Karpas-422 (cell line): Measurements from ENCODE around the gene CSTPP1. TPM values are rescaled to one million over a fixed set of nuclear protein-coding genes. Genes with fewer than 3 reads are reported as not detected.

Experiments
- DNase-seq: peaks from one replicate; pipeline ENCODE4 v3.0.0-alpha.2; 2015
- H2AFZ ChIP-seq: fragments of 200-600 bp; sonication (generic); 2 replicates; pipeline ENCODE4 v1.6.1; 2014; ENCODE audit warnings: antibody characterized with exemption, low read length, mixed read lengths
- H3K27ac ChIP-seq: fragments of 200-600 bp; sonication (generic); 2 replicates; pipeline ENCODE4 v1.5.1; 2014; ENCODE audit warnings: mild to moderate bottlenecking, low read length, moderate library complexity
- H3K27me3 ChIP-seq: fragments of 200-600 bp; sonication (generic); 2 replicates; pipeline ENCODE4 v1.6.1; 2014; ENCODE audit warnings: low read length, mixed read lengths
- H3K36me3 ChIP-seq: fragments of 200-600 bp; sonication (generic); 2 replicates; pipeline ENCODE4 v1.6.1; 2014; ENCODE audit warnings: low read length, mixed read lengths; ENCODE audit not compliant: insufficient read depth
- H3K4me1 ChIP-seq: fragments of 200-600 bp; sonication (generic); 2 replicates; pipeline ENCODE4 v1.6.1; 2014; ENCODE audit warnings: mild to moderate bottlenecking, low read length, mixed read lengths
- H3K4me2 ChIP-seq: fragments of 200-600 bp; sonication (generic); 2 replicates; pipeline ENCODE4 v1.6.1; 2014; ENCODE audit warnings: low read length, low read depth, mild to moderate bottlenecking; ENCODE audit not compliant: poor library complexity, severe bottlenecking
- H3K4me3 ChIP-seq: fragments of 200-600 bp; sonication (generic); 2 replicates; pipeline ENCODE4 v1.5.1; 2014; ENCODE audit warnings: mild to moderate bottlenecking, antibody characterized with exemption, low read length, mixed read lengths
- H3K79me2 ChIP-seq: fragments of 200-600 bp; sonication (generic); 2 replicates; pipeline ENCODE4 v1.6.1; 2014; ENCODE audit warnings: mild to moderate bottlenecking, low read length, mixed read lengths
- H3K9ac ChIP-seq: fragments of 200-600 bp; sonication (generic); 2 replicates; pipeline ENCODE4 v1.6.0; 2014; ENCODE audit warnings: low read length
- H3K9me2 ChIP-seq: fragments of 200-600 bp; sonication (generic), shearing (Covaris generic); replicated peaks from 2 replicates; pipeline ENCODE4 v1.6.0; 2014; ENCODE audit warnings: mild to moderate bottlenecking, low read length, moderate library complexity; ENCODE audit not compliant: insufficient read depth
- H3K9me3 ChIP-seq: fragments of 300-700, 200-600 bp; sonication (generic); 2 replicates; pipeline ENCODE4 v1.6.1; 2014; ENCODE audit warnings: low read length, mixed read lengths
- H4K20me1 ChIP-seq: fragments of 200-600 bp; sonication (generic); 2 replicates; pipeline ENCODE4 v1.6.1; 2014; ENCODE audit warnings: mild to moderate bottlenecking, antibody characterized with exemption, low read length, low read depth; ENCODE audit not compliant: insufficient read depth
- total RNA-seq: library from RNA; depleted of rRNA; stranded (reverse); fragments of >200 nt; shearing (Covaris generic); gene quantifications from 2 replicates; pipeline ENCODE4 v1.2.3, GENCODE V29; 2014; ENCODE audit warnings: low replicate concordance

The CSTPP1 gene
- total RNA-seq, 1 experiment from 2014 or later, result 78.4 TPM

DNA sequence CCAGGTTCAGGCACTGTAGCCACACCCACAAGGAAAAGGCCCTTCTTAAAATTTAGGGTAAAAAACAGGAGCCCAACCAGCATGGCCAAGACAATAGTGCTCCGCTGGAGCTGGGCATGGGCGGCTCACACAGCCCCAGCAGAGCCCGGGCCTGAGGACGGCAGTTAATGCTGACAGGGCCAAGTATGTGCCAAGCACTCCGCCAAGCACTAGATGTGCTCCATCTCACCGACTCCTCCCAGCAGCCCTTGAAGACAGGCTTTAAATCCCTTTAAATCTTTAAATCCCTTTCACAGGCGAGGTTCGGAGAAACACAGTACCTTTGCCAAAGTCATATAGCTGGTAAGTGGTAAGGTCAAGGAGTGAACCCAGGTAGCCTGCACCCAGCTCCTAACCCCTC is 235.3 kb downstream of the CSTPP1 start:
- Histone ChIP-seq H3K36me3 (peaks cover 32% of the 10 kb centered on the region; the same call in 1 of the 2 replicates), H3K4me2 (no peak overlapping the region), H2AFZ (no peak overlapping the region), H3K27ac (no peak overlapping the region), H3K4me3 (no peak overlapping the region), H3K9me3 (no peaks in the 10 kb centered on the region), H3K27me3 (no peaks in the 10 kb centered on the region), H3K9ac (no peak overlapping the region), H3K9me2 (no peaks in the 10 kb centered on the region), H4K20me1 (peaks cover 20% of the 10 kb centered on the region), H3K4me1 (peaks cover 15% of the 10 kb centered on the region), H3K79me2 (peaks cover 69% of the 10 kb centered on the region)
- no peak for DNase-seq

DNA sequence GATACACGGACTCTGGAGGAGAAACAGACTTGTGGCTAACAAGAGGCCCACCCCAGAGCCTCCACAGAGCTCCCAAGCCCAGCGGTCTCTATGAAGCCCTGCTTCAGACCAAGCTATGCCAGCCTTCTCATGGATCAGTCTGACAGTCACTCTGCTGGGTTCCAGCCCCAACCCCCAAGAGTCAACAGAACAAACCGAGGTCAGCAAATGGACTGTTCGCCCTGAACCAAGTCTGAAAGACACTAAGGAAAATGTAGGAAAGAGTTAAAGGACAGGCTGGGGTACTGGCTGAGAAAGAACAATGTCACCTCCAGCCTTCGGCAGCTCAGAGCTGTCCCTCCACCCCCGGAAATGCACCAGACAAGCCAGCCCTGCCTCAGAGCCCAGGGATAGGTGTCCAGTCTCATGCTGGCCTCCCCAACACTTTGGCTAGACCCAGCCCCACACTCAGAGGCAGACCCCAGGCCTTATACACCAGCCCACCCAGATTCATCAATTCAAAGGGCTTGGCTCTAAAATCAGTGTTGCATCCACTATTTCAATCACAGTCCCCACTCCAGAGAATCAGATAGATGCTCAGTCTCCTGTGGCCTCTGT is 236.3 kb downstream of the CSTPP1 start:
- no peak overlapping the region for H3K4me2 ChIP-seq
- no peak overlapping the region for H3K27ac ChIP-seq
- H4K20me1 ChIP-seq, result peaks cover 20% of the 10 kb centered on the region
- H3K4me3 ChIP-seq, result no peak overlapping the region
- H3K9me3 ChIP-seq, result no peaks in the 10 kb centered on the region
- H3K9ac ChIP-seq, result no peak overlapping the region
- no peaks in the 10 kb centered on the region for H3K27me3 ChIP-seq
- peaks cover 68% of the 10 kb centered on the region for H3K79me2 ChIP-seq
- DNase-seq, result no peak
- H3K36me3 ChIP-seq, result peaks cover 30% of the 10 kb centered on the region; the same call in 1 of the 2 replicates
- H3K4me1 ChIP-seq, result peaks cover 20% of the 10 kb centered on the region
- no peaks in the 10 kb centered on the region for H3K9me2 ChIP-seq
- H2AFZ ChIP-seq, result no peak overlapping the region

DNA sequence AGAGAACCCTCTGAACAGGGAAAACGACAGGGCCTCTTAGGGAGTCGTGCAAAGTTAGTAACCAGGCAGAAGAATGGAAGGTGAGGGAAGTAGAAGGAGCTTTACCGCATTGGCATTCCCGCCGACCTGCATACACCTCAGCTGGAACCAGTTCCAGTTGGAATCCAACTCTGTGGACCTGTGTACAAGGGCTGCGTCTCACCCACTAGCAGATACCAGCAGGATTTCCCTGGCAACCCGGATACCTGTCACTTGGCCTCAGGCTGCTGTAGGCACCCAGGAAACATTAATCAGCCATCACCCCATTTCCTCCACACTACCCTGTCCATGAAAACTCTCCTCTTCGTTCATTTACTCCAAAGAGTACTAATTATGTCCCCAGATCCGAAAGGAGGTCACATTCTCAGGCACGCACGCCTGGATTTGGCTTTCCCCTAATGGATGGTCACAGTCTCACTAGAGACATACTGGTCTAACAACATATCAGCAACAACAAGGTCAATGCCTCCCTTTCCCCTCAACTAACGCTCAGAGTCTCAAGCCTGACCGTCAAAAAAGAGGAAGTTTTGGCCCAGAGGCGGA is 239.3 kb downstream of the CSTPP1 start:
- peak overlapping the region; percentile 87 for H3K27ac ChIP-seq
- H3K9me2 ChIP-seq, result no peaks in the 10 kb centered on the region
- DNase-seq, result peak; percentile 91
- peak overlapping the region; percentile 86 for H3K4me2 ChIP-seq
- H3K4me3 ChIP-seq, result peak overlapping the region; percentile 87
- peaks cover 20% of the 10 kb centered on the region for H4K20me1 ChIP-seq
- H3K79me2 ChIP-seq, result peaks cover 55% of the 10 kb centered on the region
- H3K27me3 ChIP-seq, result no peaks in the 10 kb centered on the region
- no peak overlapping the region for H2AFZ ChIP-seq
- H3K9me3 ChIP-seq, result no peaks in the 10 kb centered on the region
- peaks cover 23% of the 10 kb centered on the region for H3K4me1 ChIP-seq
- H3K36me3 ChIP-seq, result peaks cover 29% of the 10 kb centered on the region; the same call in 1 of the 2 replicates
- peak overlapping the region; percentile 99 for H3K9ac ChIP-seq

DNA sequence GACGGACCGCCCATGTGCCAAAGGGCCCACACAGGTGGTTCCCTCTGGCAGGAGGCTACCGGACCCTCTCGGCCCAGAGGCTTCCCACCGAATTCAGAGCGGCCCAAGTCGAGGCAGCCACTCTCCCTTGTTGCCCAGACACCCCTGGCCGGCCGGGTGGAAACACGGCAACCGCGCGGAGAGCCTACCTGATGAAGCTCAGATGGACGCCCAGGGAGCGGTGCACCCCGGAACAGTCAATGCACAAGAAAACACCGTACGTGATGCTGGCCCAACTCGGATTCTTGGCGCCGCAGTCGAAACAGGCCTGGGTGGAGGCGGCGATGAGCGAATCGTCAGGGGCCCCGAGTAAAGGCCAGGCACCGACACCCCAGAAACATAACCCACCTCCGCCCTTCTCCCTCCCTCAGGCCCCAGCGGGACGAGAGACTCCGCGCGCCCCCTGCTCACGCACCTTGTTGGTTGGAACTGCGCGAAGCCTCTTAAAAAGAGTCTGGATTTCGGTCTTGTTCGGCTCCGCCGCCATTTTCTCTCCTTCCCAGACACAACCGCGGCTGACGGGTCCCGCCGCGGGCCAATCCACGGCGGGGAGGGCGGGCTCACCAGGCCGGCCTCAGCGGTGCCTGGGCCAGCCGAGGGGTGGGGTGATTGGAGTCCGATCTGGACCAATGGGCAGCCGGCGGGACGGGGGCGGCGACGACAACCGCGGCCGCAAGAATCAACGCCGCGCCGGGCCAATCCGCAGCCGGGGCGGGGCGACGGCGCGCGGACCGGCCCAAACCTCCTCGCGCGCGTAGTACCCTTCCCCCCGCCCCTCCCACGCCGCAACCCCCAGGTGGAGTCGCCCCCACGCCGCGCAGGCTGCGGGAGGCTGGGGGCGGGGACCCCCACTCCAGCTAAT is 240.0 kb downstream of the CSTPP1 start, which contains the start of gene ARFGAP2:
Gene ARFGAP2 (minus strand): TSS at position 552 of the 901 bp plus-strand sequence. CDS start 26 bp downstream, at position 526.
- Histone ChIP-seq H3K79me2 (peaks cover 48% of the 10 kb centered on the region), H3K4me1 (peaks cover 23% of the 10 kb centered on the region), H3K4me2 (peak within 1 kb of the TSS; percentile 93), H3K9me2 (no peaks in the 10 kb centered on the region), H2AFZ (peak within 1 kb of the TSS; percentile 88), H3K9ac (peak within 1 kb of the TSS; percentile 99), H3K27ac (peak within 1 kb of the TSS; percentile 87), H3K9me3 (no peaks in the 10 kb centered on the region), H4K20me1 (peaks cover 20% of the 10 kb centered on the region), H3K36me3 (peaks cover 23% of the 10 kb centered on the region; the same call in 1 of the 2 replicates), H3K4me3 (peak within 1 kb of the TSS; percentile 87), H3K27me3 (no peaks in the 10 kb centered on the region)
- peak; percentile 98 for DNase-seq

DNA sequence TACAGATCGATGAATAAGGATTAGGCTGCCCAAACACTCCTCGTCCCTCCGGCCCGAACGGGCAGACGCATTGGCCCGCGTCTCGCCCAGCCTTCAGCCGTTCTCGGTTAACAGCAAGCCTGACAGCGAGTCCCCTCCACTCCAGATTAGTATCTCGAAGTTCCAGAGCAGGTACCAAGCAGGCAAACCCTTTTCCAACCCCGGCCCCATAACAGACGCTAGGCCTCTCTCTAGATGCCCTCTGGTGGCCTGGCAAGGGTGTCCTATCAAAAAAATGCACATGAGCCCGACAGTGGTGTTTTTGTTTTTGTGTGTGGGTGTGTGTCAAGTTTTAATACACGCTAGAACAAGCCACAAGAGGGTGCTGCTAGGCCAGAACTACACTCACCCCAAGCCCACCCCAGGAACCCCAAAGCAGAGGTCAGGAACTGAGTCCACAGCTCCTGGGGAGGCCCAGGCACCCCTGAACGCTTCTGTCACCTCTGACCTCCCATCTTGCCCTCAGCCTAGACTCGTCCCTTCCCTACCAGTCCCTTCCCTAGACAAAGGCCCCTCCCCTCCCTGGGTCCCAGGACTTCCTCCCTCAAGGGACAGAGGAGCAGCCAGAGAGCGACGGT is 240.8 kb downstream of the CSTPP1 start:
- H3K4me1 ChIP-seq, result peaks cover 23% of the 10 kb centered on the region
- no peaks in the 10 kb centered on the region for H3K9me3 ChIP-seq
- no peaks in the 10 kb centered on the region for H3K9me2 ChIP-seq
- peak overlapping the region; percentile 87 for H3K4me3 ChIP-seq
- H3K4me2 ChIP-seq, result peak overlapping the region; percentile 93
- H2AFZ ChIP-seq, result peak overlapping the region; percentile 88
- peaks cover 41% of the 10 kb centered on the region for H3K79me2 ChIP-seq
- H3K36me3 ChIP-seq, result peaks cover 23% of the 10 kb centered on the region; the same call in 1 of the 2 replicates
- peaks cover 16% of the 10 kb centered on the region for H4K20me1 ChIP-seq
- no peaks in the 10 kb centered on the region for H3K27me3 ChIP-seq
- H3K9ac ChIP-seq, result peak overlapping the region; percentile 99
- H3K27ac ChIP-seq, result peak overlapping the region; percentile 78
- DNase-seq, result peak; percentile 89

DNA sequence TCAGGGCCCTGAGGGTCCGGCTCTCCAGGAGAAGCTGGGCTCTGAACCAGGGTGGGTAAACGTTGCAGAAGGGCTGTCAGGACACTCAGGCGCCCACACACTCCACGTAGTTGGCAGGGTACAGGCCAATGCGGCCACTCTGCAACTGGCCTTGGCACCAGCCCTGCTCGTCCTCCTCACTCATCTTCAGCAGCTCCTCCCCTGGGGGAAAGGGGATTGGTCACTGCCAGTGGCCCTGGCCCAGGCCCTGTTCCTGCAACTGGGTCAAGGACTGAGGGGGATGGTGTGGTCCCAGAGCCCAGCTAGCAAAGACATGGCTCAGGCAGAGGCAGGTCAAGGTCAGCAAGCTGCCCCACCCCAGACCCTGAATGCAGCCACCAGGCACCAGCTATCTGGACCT is 241.3 kb downstream of the CSTPP1 start:
- Histone ChIP-seq H3K79me2 (peaks cover 36% of the 10 kb centered on the region), H3K4me3 (peak overlapping the region; percentile 87; the same call in 1 of the 2 replicates), H3K9ac (peak overlapping the region; percentile 99), H3K27me3 (no peaks in the 10 kb centered on the region), H3K4me2 (peak overlapping the region; percentile 93), H2AFZ (no peak overlapping the region; the same call in 1 of the 2 replicates), H3K9me2 (no peaks in the 10 kb centered on the region), H3K4me1 (peaks cover 23% of the 10 kb centered on the region), H3K27ac (no peak overlapping the region), H3K9me3 (no peaks in the 10 kb centered on the region), H4K20me1 (peaks cover 16% of the 10 kb centered on the region), H3K36me3 (peaks cover 18% of the 10 kb centered on the region; the same call in 1 of the 2 replicates)
- DNase-seq, result no peak

DNA sequence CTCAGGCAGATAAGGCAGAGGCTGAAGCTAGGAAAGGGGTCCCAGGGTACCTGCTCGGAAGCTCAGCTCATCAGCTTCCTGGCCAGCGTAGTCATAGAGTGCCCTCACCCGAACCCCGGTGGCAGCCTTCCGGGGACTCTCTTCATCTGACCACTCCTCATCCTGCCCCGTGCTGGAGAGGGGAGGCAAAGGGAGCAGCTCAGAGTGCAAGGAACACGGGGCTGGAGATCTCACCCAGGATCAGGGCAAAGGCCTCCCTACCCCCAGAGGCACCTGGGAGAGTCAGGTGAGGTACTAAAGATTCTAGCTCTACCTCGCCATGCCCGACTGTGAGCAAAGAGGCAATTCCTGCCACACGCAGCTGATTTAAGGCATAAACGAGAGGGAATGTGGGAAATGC is 241.8 kb downstream of the CSTPP1 start:
- Histone ChIP-seq H3K9me2 (no peaks in the 10 kb centered on the region), H3K36me3 (peaks cover 15% of the 10 kb centered on the region; the same call in 1 of the 2 replicates), H4K20me1 (peaks cover 16% of the 10 kb centered on the region), H2AFZ (no peak overlapping the region), H3K4me2 (no peak overlapping the region), H3K4me3 (no peak overlapping the region), H3K79me2 (peaks cover 31% of the 10 kb centered on the region), H3K27me3 (no peaks in the 10 kb centered on the region), H3K9me3 (no peaks in the 10 kb centered on the region), H3K27ac (no peak overlapping the region), H3K9ac (no peak overlapping the region; the same call in 1 of the 2 replicates), H3K4me1 (peaks cover 23% of the 10 kb centered on the region)
- no peak for DNase-seq
